ENCODE measurements around the gene SPESP1. TPM values are rescaled to one million over a fixed set of nuclear protein-coding genes. Genes with fewer than 3 reads are reported as not detected.
"Not testable (repeated sequence)": the region's sequence is repeated elsewhere in the genome, so short reads cannot be mapped to it uniquely, and the experiment has no call there.

The SPESP1 gene
- total RNA-seq, 1 donor, result 0.81 TPM

DNA sequence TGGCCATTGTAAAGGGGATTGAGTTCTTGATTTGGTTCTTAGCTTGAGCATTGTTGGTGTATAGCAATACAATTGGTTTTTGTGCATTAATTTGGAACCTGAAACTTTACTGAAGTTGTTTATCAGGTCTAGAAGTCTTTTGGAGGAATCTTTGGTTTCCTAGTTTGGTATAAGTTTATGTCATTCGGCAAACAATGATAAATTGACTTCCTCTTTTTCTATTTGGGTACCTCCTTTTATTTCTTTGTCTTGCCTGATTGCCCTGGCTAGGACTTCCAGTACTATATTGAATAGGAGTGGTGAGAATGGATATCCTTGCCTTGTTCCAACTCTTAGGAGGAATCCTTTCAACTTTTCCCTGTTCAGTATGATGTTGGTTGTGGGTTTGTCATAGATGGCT lies 32.1 kb downstream of the SPESP1 start:
- peak in 1 of 3 donors; percentile 54 for DNase-seq (ENCODE audit: low read depth in 2 of 3, low spot score in 2 of 3)

DNA sequence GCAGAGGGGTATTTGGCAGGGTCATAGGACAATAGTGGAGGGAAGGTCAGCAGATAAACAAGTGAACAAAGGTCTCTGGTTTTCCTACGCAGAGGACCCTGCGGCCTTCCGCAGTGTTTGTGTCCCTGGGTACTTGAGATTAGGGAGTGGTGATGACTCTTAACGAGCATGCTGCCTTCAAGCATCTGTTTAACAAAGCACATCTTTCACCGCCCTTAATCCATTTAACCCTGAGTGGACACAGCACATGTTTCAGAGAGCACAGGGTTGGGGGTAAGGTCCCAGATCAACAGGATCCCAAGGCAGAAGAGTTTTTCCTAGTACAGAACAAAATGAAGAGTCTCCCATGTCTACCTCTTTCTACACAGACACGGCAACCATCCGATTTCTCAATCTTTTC lies 33.4 kb downstream of the SPESP1 start:
- not testable (repeated sequence) for DNase-seq (ENCODE audit: low read depth in 2 of 3, low spot score in 2 of 3)

DNA sequence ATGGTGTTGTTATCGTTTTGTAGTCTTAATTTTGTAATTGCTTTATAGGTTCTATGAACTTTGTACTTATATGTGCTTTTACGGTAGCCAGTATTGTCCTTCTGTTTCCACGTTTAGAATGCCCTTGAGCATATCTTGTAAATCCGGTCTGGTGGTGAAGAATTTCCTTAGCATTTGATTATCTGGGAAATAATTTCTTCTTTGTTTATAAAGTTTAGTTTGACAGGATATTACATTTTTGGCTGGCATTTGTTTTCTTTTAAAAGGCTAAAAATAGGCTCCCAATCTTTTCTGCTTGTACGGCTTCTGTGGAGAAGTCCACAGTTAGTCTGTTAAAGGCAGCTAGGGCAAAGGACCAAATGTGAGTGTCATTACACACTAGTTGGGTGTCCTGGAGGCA lies 36.7 kb downstream of the SPESP1 start:
- DNase-seq (ENCODE audit: low read depth in 2 of 3, low spot score in 2 of 3), result no peak

DNA sequence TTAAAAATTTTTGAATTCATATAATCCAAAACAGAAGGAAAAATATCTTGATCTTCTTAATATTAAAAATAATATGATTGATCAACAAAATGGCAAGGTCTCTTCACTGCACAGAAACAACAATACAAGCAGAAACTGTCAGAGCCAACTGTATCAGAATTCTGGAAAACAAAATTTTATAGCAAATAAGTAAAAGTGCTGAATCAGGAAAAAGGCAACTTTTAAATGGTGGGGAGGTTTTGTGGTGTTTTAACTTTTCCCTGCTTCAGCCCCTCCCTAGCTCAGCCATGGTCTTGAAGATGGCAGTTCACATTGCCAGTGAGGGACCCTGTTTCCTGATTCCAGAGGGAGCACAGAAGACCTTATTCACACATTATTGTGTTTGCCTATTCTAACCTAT lies 37.6 kb downstream of the SPESP1 start:
- no peak for DNase-seq (ENCODE audit: low read depth in 2 of 3, low spot score in 2 of 3)

DNA sequence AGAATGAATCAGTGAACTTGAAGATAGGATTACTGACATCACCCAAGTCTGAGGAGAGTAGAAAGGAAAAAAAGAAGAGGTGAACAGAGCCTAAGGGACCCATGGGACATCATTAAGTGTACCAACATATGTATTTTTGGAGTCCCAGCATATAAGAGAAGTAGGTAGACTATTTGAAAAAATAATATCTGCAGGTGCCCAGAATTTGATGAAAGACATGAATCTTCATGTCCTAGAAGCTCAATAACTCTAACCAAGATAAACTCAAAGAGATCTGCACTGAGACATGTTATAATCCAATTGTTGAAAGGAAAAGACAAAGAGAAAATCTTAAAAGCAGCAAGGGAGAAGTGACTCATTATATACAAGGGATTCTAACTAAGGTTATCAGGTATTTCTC lies 39.0 kb downstream of the SPESP1 start:
- no peak for DNase-seq (ENCODE audit: low read depth in 2 of 3, low spot score in 2 of 3)

DNA sequence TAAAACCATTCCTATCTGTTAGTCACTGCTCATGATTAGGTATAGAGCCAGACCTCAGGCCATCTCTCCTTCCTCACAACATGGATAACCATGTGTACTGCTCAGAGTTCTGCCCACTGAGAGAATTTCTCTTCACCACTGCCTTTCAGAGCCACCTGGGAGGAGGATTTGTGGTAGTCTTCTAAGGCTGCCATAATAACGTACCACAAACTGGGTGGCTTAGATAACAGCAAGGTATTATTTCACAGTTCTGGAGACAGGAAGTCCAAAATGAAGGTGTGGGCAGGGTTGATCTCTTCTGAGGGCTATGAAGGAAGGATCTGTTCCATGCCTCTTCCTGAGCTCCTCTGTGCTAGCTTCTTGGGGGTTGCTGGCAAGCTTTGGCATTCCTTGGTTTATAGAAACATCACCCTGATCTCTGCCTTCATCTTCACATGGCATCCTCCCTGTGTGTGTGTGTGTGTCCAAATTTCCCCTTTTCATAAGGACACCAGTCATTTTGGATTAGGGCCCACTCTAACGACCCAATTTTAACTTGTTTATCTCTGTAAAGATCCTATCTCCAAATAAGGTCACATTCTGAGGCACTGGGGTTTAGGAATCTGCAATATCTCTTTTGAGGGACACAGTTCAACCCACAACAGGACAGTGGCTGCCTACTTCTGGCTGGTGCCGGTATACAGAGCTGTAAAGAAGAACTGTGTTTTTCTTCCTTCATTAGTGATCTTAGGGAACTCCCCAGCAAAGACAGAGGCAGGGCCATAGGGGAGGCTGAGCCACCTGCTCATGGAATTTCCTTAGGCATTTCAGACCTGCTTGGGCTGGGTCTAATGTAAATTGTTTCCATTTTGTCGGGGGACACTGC lies 42.1 kb downstream of the SPESP1 start:
- DNase-seq (ENCODE audit: low read depth in 2 of 3, low spot score in 2 of 3), result peak in 1 of 3 donors; percentile 17

DNA sequence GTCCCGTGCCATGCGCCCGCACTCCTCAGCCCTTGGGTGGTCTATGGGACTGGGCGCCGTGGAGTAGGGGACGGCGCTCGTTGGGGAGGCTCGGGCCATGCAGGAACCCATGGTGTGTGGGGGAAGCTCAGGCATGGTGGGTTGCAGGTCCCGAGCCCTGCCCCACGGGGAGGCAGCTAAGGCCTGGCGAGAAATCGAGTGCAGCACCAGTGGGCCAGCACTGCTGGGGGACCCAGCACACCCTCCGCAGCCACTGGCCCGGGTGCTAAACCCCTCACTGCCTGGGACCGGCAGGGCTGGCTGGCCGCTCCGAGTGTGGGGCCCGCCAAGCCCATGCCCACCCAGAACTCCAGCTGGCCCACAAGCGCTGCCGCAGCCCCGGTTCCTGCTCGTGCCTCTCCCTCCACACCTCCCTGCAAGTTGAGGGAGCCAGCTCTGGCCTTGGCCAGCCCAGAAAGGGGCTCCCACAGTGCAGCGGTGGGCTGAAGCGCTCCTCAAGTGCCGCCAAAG lies 45.4 kb downstream of the SPESP1 start:
- not testable (repeated sequence) for DNase-seq (ENCODE audit: low read depth in 2 of 3, low spot score in 2 of 3)

DNA sequence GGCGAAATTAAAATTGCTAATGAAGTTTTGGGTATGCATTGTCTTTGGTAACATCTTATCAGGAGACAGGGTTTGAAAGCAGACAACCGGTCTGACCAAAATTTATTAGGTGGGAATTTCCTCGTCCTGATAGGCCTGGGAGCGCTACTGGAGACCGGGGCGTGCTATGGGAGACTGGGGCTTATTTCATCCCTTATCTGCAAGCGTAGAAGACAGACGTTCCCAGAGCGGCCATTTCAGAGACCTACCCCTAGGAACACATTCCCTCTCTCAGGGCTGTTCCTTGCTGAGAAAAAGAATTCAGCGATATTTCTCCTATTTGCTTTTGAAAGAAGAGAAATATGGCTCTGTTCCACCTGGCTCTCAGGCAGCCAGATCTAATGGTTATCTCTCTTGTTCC lies 47.1 kb downstream of the SPESP1 start:
- not testable (repeated sequence) for DNase-seq (ENCODE audit: low read depth in 2 of 3, low spot score in 2 of 3)

DNA sequence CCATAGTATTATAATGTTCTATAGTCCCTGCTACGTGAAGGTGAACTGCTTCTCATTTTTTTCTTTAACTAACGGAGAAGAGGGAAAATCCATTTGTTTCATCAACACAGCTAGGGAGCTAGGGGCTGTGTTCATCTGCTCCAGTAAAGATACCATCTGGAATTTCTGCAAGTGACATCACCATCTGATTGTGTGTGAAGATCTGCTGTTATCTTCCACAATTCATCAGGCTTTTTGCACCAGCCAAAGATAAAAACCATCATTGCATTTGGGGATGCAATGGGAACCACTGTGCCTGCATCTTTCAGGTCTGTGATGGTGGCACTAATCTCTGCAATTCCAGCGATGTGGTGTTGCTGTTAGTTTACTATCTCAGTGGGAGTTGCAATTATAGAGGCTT lies 48.7 kb downstream of the SPESP1 start:
- no peak for DNase-seq (ENCODE audit: low read depth in 2 of 3, low spot score in 2 of 3)

DNA sequence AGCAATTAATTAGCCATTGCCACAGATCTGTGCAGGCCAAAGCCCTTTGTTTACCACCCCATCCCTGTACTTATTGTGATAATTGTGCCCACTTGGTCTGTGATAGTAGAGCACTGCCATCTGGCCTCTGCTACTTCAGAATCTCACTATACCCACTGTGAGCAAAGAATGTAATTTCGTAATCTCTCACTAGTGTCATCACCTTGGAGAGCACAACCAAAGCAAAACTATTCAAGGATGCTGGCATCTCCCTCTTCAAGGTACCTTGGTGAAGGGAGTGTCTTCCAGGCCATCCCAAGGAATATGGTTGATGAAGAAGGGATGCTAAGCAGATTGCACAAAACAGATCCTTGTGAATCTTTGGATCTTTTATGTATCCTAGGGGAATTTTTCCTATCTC lies 49.5 kb downstream of the SPESP1 start:
- DNase-seq (ENCODE audit: low read depth in 2 of 3, low spot score in 2 of 3), result no peak

DNA sequence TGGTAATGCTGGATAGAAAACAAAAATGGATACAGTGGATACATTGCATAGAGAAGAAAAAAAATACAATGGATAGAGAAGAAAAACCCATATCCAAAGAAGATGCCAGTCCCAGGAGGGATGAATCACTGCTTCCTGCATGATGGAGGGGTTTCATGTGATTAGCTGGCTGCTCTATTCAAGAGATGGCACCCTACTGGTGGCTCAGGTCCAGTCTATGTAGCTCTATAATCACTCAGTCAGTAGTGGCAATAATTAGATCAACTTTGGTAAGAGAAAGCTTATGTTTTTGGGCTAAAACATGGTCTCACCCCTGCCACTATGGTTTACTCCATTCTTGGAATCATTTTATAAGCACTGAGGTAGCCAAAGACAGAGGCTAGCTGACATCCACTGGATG lies 50.5 kb downstream of the SPESP1 start:
- DNase-seq (ENCODE audit: low read depth in 2 of 3, low spot score in 2 of 3), result no peak

DNA sequence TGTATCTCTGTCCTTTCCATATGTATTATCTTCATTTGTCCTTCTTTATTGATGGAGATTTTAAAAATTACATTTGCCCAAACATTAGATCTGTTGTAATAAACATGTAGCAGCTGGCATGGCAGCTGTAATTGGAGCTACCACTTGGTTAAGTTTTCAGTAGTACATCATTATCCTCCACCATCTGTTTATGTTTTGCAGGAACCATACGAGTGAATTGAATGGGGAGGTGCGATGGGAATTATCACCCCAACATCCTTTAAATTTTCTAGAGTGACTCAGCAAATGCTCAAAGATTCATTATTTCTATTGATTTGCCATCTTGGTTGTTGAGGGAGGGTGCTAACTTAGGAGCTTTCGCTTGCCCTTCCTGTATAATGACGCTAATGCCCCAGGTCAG lies 51.6 kb downstream of the SPESP1 start:
- DNase-seq (ENCODE audit: low read depth in 2 of 3, low spot score in 2 of 3), result no peak

DNA sequence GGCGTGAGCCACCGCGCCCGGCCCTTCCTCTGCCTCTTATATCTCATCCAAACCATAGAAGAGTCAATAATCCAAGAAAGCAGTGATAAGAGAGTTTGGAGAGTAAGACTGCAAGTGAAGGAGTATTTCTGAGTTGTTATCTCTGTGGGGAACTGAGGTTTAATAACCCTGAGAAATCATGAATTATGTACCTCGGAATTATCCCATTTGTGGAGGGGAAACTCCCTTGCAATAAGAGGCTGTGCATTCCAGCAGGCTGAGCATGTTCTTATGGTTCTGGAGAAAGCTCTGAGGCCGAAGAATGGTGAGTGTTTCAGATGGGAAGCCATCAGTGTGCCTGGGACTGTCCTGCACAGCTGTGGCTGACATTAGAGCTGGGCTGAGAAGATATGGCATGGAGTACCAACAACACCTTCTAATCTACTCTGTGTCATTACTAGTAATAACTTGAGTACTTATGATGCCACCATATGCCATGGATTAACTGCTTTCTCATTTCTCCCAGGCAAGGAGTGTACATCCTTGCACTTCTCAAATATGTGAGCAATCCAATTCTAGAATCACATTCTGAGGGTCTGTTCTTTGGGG lies 52.7 kb downstream of the SPESP1 start:
- no peak for DNase-seq (ENCODE audit: low read depth in 2 of 3, low spot score in 2 of 3)

DNA sequence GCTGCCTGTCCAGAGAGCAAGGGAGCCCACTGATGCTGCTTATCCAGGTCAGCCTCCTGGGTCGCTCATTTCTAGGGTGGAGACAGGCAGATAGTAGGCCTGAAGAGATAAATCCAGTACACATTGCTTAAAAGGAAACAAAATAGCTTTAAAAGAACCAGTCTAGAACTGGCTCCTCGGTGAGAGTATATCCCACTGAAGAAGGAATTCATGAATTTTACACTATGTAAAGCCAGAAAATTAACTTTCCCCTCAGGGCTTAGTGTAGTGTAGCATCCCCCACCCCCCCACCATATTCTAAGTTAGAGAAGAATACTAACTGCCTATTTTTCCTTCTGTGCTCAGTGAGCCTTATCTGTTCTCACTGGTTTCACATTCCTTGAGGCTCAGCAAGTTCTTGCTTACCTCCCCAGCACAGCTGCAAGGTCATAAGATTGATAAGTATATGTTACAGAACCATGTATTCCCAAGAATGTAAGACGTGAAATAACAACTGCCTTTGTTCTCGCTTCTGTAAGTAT lies 53.7 kb downstream of the SPESP1 start:
- no peak for DNase-seq (ENCODE audit: low read depth in 2 of 3, low spot score in 2 of 3)

DNA sequence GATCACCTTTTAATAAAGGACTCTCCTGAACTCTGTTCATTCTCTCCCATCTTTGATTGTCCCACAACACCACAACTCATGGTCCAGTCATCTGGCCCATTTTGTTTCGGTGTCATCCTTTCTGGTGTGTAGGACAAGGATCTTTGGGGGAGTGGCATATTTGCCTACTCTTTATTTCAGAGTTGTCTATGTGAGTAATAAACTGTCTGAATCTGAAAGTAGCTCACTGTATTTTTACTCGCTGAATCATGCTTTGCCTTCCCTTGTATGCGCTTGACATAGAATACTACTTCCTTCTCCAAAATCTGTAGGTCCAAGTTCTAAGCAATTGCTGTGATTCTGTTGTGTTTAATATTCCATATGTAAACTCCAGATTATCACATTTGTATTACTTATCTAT lies 54.3 kb downstream of the SPESP1 start:
- no peak for DNase-seq (ENCODE audit: low read depth in 2 of 3, low spot score in 2 of 3)

DNA sequence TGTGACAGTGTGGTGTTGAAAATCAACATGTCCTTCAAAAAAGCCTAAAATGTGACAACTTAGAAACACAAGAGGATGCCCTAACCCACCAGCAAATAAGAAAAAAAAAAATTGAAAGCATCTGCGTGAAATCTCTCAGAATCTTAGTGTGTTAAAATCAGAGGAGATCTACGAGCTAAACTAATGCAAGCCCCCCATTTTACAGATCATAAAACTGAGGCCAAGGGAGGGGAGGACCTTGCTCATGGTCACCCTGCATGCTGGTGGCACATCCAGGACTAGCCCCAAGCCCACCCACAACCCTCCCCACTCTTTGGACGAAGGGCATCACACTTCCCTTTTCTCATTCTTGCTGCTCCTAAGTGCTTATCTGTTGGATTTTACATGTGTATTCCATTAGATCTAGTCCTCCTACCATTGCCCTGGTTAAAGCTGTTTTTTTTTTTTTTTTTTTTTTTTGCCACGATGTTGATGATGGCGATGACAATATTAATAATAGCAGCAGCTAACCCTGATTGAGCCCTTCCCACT lies 55.1 kb downstream of the SPESP1 start:
- DNase-seq (ENCODE audit: low read depth in 2 of 3, low spot score in 2 of 3), result no peak

DNA sequence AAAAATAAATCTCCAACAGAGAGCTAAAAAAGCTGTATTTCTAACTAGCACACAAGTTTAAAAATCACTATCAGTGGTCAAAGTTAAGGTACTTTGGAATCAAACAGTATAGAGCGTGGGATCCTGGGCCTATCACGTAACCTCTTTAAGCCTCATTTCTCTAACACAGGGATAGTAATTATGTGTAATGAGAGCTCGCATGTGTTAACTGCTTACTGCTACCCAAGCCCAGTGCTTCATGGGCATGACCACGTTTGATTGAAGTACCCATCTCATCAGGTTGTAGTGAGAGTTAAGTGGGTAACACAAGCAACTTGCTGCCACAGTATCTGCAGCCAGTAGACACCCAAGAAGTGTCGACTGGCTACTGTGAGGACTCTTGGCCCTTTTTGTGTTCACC lies 56.0 kb downstream of the SPESP1 start:
- no peak for DNase-seq (ENCODE audit: low read depth in 2 of 3, low spot score in 2 of 3)

DNA sequence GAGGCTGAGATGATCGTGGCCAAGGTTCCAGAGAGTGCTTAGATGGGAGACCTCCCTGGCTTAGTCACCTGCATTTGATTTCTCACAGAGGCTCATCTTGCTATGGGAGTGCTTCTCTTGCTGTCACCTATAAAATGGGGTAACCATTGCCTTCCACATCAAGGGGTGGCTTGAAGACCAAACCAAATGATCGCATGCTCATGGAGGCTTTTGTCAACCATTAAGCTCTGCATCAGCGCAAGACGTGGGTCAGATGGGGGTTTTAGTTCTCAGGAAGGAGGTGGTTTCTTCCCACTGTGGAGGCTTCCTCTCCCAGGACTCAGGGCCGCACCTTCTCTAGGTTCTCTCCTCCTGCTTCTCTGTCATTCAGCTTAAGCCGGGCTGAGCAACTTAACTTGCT lies 56.8 kb downstream of the SPESP1 start:
- DNase-seq (ENCODE audit: low read depth in 2 of 3, low spot score in 2 of 3), result no peak

DNA sequence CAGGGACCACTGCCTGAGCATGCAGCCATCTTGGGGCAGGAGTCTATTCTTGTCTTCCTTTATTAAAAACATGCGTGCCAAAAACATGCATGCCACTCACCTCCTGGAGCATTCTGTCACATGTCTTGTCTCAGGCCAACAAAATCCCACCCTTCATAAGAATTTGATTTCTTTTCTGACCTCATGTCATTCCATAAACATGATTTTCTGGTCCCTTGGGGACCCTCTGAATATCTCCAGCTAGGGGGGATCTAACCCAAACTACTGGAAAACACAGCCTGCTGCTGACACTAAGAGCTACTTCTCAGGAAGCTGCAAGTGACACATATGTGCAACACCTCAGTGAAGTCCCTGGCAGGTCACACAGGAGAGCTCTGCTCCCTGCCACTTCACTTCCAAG lies 57.4 kb downstream of the SPESP1 start:
- DNase-seq (ENCODE audit: low read depth in 2 of 3, low spot score in 2 of 3), result no peak

DNA sequence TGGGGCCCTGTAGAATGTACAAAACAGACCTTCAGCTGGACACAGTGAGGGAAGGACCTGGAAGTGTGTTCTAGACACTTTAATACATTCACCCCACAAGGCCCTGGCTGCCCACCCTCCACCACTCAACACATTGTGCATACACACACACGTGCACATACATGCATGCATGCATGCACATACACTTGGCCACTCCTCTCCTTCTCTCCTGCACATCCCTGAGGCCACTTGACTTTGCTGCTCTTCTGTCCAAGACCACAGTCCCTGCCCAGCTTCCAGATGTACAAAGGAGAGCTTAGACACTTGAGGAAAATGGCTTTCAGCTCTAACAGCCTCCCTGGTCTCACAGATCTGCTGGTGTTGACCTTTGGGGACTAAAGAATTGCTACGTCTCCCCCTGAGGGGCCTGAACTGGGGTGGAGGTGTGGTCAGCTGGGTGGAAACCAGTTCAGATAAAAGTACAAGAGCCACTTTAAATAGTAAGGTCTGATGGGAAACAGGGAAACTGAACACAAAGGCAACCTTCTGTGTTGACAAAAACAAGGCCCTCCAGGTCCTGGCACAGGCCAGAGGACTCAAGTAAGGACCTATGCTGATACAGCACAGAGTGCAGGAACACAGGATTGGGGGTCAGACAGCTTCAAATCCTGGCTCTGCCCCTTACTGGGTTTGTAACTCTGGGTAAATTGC lies 59.4 kb downstream of the SPESP1 start:
- DNase-seq (ENCODE audit: low read depth in 2 of 3, low spot score in 2 of 3), result no peak
